Measurements from ENCODE around the gene BARHL1.

BARHL1 gene

GRCh38 chr9:132592451-132592850, 10.0 kb downstream of the BARHL1 start:
- H3K4me3 ChIP-seq (ENCODE audit: low read length), result no peak overlapping the region

GRCh38 chr9:132594412-132594811, 12.0 kb downstream of the BARHL1 start:
- no peak for TF ChIP-seq CTCF (IDR thresholded peaks at IDR 0.05; ENCODE audit: low read depth, low read length)
- TF ChIP-seq EZH2phosphoT487 (IDR thresholded peaks at IDR 0.05; ENCODE audit: low read depth), result no peak
- Histone ChIP-seq H3K9ac (ENCODE audit: low read length) (no peak overlapping the region), H3K4me2 (ENCODE audit: low read length) (no peak overlapping the region), H3K27ac (ENCODE audit: low read length) (no peak overlapping the region), H3K36me3 (replicated peaks; ENCODE audit: low read depth, low read length) (peaks cover 12% of the 10 kb centered on the region), H2AFZ (ENCODE audit: low read depth, low read length) (no peak overlapping the region), H3K9me3 (ENCODE audit: insufficient read depth, low read length) (no peaks in the 10 kb centered on the region), H3K27me3 (ENCODE audit: low read depth, low read length) (no peaks in the 10 kb centered on the region), H3K4me3 (ENCODE audit: low read length) (no peak overlapping the region), H4K20me1 (ENCODE audit: insufficient read depth, low read length) (no peaks in the 10 kb centered on the region), H3K79me2 (ENCODE audit: low read length) (no peaks in the 10 kb centered on the region), H3K4me1 (ENCODE audit: low read length) (no peaks in the 10 kb centered on the region)

More at GRCh38 chr9:132592451-132592850, 10.0 kb downstream of the BARHL1 start:
- TF ChIP-seq CTCF (IDR thresholded peaks at IDR 0.05; ENCODE audit: low read depth, low read length) (no peak), EZH2phosphoT487 (IDR thresholded peaks at IDR 0.05; ENCODE audit: low read depth) (no peak)
- H3K27me3 ChIP-seq (ENCODE audit: low read depth, low read length), result no peaks in the 10 kb centered on the region
- H3K36me3 ChIP-seq (replicated peaks; ENCODE audit: low read depth, low read length), result peaks cover 9% of the 10 kb centered on the region
- no peak overlapping the region for H3K27ac ChIP-seq (ENCODE audit: low read length)
- H3K79me2 ChIP-seq (ENCODE audit: low read length), result no peaks in the 10 kb centered on the region
- H3K4me2 ChIP-seq (ENCODE audit: low read length), result no peak overlapping the region
- no peaks in the 10 kb centered on the region for H3K9me3 ChIP-seq (ENCODE audit: insufficient read depth, low read length)
- no peaks in the 10 kb centered on the region for H3K4me1 ChIP-seq (ENCODE audit: low read length)
- no peak overlapping the region for H2AFZ ChIP-seq (ENCODE audit: low read depth, low read length)
- H4K20me1 ChIP-seq (ENCODE audit: insufficient read depth, low read length), result no peaks in the 10 kb centered on the region
- H3K9ac ChIP-seq (ENCODE audit: low read length), result no peak overlapping the region

GRCh38 chr9:132595319-132595718, 12.9 kb downstream of the BARHL1 start:
- Histone ChIP-seq H3K9ac (ENCODE audit: low read length) (no peak overlapping the region), H3K79me2 (ENCODE audit: low read length) (no peaks in the 10 kb centered on the region), H3K9me3 (ENCODE audit: insufficient read depth, low read length) (no peaks in the 10 kb centered on the region), H3K4me3 (ENCODE audit: low read length) (no peak overlapping the region), H3K36me3 (replicated peaks; ENCODE audit: low read depth, low read length) (peaks cover 20% of the 10 kb centered on the region), H3K4me1 (ENCODE audit: low read length) (no peaks in the 10 kb centered on the region), H3K27ac (ENCODE audit: low read length) (no peak overlapping the region), H3K4me2 (ENCODE audit: low read length) (no peak overlapping the region), H3K27me3 (ENCODE audit: low read depth, low read length) (no peaks in the 10 kb centered on the region), H2AFZ (ENCODE audit: low read depth, low read length) (no peak overlapping the region), H4K20me1 (ENCODE audit: insufficient read depth, low read length) (no peaks in the 10 kb centered on the region)
- TF ChIP-seq EZH2phosphoT487 (IDR thresholded peaks at IDR 0.05; ENCODE audit: low read depth) (no peak), CTCF (IDR thresholded peaks at IDR 0.05; ENCODE audit: low read depth, low read length) (no peak)

- H3K27me3 ChIP-seq (ENCODE audit: low read depth, low read length), result no peaks in the 10 kb centered on the region
- no peak overlapping the region for H3K4me3 ChIP-seq (ENCODE audit: low read length)
- H3K9ac ChIP-seq (ENCODE audit: low read length), result no peak overlapping the region
- H3K9me3 ChIP-seq (ENCODE audit: insufficient read depth, low read length), result no peaks in the 10 kb centered on the region
- H3K79me2 ChIP-seq (ENCODE audit: low read length), result no peaks in the 10 kb centered on the region
- H3K36me3 ChIP-seq (replicated peaks; ENCODE audit: low read depth, low read length), result peaks cover 23% of the 10 kb centered on the region
- H3K27ac ChIP-seq (ENCODE audit: low read length), result no peak overlapping the region
- H3K4me1 ChIP-seq (ENCODE audit: low read length), result no peaks in the 10 kb centered on the region
- no peak overlapping the region for H2AFZ ChIP-seq (ENCODE audit: low read depth, low read length)
- no peak overlapping the region for H3K4me2 ChIP-seq (ENCODE audit: low read length)
- TF ChIP-seq CTCF (IDR thresholded peaks at IDR 0.05; ENCODE audit: low read depth, low read length), result no peak
- no peak for TF ChIP-seq EZH2phosphoT487 (IDR thresholded peaks at IDR 0.05; ENCODE audit: low read depth)
- H4K20me1 ChIP-seq (ENCODE audit: insufficient read depth, low read length), result no peaks in the 10 kb centered on the region
Observed at GRCh38 chr9:132596200-132596599, 13.8 kb downstream of the BARHL1 start.
